Measurements from ENCODE around the gene ZNF93. TPM values are rescaled to one million over a fixed set of nuclear protein-coding genes. Genes with fewer than 3 reads are reported as not detected.
"Not testable (repeated sequence)": the region's sequence is repeated elsewhere in the genome, so short reads cannot be mapped to it uniquely, and the experiment has no call there.

The ZNF93 gene
- total RNA-seq, 1 donor from 2014 or later: 6.1 TPM

GRCh38 chr19:19866611-19867248 lies 34.0 kb upstream of the ZNF93 start:
- peak overlapping the region; percentile 100 for H3K27ac Mint-ChIP-seq (ENCODE audit: unreplicated experiment)
- H3K36me3 Mint-ChIP-seq (ENCODE audit: low read depth): peaks cover 10% of the 10 kb centered on the region
- peaks cover 20% of the 10 kb centered on the region for H3K4me1 Mint-ChIP-seq (ENCODE audit: low read depth)
- H3K9me3 Mint-ChIP-seq (ENCODE audit: low read depth): peaks cover 14% of the 10 kb centered on the region
- no peaks in the 10 kb centered on the region for H3K27me3 Mint-ChIP-seq (ENCODE audit: low read depth)
- H3K4me3 Mint-ChIP-seq (ENCODE audit: unreplicated experiment): peak overlapping the region; percentile 100
- no peak for DNase-seq (ENCODE audit: low spot score)
- TF ChIP-seq, protein P1, sequence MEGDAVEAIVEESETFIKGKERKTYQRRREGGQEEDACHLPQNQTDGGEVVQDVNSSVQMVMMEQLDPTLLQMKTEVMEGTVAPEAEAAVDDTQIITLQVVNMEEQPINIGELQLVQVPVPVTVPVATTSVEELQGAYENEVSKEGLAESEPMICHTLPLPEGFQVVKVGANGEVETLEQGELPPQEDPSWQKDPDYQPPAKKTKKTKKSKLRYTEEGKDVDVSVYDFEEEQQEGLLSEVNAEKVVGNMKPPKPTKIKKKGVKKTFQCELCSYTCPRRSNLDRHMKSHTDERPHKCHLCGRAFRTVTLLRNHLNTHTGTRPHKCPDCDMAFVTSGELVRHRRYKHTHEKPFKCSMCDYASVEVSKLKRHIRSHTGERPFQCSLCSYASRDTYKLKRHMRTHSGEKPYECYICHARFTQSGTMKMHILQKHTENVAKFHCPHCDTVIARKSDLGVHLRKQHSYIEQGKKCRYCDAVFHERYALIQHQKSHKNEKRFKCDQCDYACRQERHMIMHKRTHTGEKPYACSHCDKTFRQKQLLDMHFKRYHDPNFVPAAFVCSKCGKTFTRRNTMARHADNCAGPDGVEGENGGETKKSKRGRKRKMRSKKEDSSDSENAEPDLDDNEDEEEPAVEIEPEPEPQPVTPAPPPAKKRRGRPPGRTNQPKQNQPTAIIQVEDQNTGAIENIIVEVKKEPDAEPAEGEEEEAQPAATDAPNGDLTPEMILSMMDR (IDR thresholded peaks at IDR 0.05): no peak

DNA sequence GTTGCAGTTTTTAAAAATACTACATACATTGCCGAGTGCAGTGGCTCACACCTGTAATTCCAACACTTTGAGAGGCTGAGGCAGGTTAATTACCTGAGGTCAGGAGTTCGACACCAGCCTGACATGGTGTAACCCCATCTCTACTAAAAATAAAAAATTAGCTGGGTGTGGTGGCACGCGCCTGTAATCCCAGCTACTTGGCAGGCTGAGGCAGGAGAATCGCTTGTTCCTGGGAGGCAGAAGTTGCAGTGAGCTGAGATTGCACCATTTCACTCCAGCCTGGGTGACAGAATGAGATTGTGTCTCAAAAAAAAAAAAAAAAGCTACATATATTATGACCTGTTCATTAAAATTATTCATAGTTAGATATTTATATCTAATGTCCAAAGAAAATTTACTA lies 30.7 kb upstream of the ZNF93 start:
- not testable (repeated sequence) for H3K4me3 Mint-ChIP-seq (ENCODE audit: unreplicated experiment); H3K27me3 Mint-ChIP-seq (ENCODE audit: low read depth); DNase-seq (ENCODE audit: low spot score); H3K27ac Mint-ChIP-seq (ENCODE audit: unreplicated experiment)
- Mint-ChIP-seq H3K4me1 (ENCODE audit: low read depth) (peaks cover 20% of the 10 kb centered on the region), H3K9me3 (ENCODE audit: low read depth) (peaks cover 11% of the 10 kb centered on the region), H3K36me3 (ENCODE audit: low read depth) (peaks cover 13% of the 10 kb centered on the region)

DNA sequence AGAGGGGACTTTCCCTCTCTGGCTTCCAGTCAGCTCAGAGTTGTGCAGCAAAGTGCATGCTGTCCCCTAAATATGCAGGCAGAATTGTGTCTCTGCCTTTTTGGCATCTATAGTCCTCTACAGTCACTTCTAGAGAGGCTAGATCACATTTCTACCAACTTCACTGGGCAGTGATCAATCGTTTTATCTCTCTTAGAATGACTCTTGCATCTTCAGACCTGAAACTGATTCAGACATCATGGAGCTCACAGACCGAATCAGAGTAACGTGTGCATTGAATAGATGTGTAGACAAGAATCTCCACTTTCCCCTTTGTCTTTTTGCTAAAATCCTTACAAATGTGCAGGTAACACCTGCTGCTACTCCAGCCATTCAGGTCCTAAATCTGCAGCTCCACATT lies 28.8 kb upstream of the ZNF93 start:
- H3K4me3 Mint-ChIP-seq (ENCODE audit: unreplicated experiment): no peak overlapping the region
- peaks cover 21% of the 10 kb centered on the region for H3K36me3 Mint-ChIP-seq (ENCODE audit: low read depth)
- H3K27ac Mint-ChIP-seq (ENCODE audit: unreplicated experiment): no peak overlapping the region

GRCh38 chr19:19873381-19873780 lies 27.4 kb upstream of the ZNF93 start:
- Mint-ChIP-seq H3K27ac (ENCODE audit: unreplicated experiment) (no peak overlapping the region), H3K4me3 (ENCODE audit: unreplicated experiment) (no peak overlapping the region), H3K4me1 (ENCODE audit: low read depth) (peaks cover 1% of the 10 kb centered on the region), H3K27me3 (ENCODE audit: low read depth) (no peaks in the 10 kb centered on the region), H3K36me3 (ENCODE audit: low read depth) (peaks cover 26% of the 10 kb centered on the region), H3K9me3 (ENCODE audit: low read depth) (peaks cover 25% of the 10 kb centered on the region)
- TF ChIP-seq, protein P1 (IDR thresholded peaks at IDR 0.05): no peak
- no peak for DNase-seq (ENCODE audit: low spot score)

More for the DNA sequence above, 28.8 kb upstream of the ZNF93 start:
- H3K4me1 Mint-ChIP-seq (ENCODE audit: low read depth): peaks cover 16% of the 10 kb centered on the region
- TF ChIP-seq, protein P1 (IDR thresholded peaks at IDR 0.05): no peak
- H3K27me3 Mint-ChIP-seq (ENCODE audit: low read depth): no peaks in the 10 kb centered on the region
- DNase-seq (ENCODE audit: low spot score): no peak
- peaks cover 18% of the 10 kb centered on the region for H3K9me3 Mint-ChIP-seq (ENCODE audit: low read depth)

DNA sequence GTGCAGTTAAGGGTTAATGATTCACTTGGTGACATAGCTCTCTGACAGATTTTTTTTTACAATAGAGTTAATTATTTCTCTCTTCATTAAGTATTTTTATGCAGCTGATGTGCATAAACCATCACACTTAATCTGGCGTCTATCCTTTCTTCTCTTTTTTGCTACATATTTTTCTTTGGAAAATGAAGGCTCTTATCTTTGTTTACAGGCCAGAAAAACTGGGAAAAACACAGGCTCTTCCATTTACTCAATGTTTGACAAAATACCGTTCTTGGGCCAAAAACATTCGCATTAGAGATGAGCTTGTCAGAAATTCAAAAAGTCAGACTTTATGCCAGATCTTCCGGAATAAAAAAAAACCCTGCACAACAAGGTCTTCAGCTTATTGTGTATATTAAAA lies 23.0 kb upstream of the ZNF93 start:
- TF ChIP-seq, protein P1 (IDR thresholded peaks at IDR 0.05): no peak
- peaks cover 42% of the 10 kb centered on the region for H3K36me3 Mint-ChIP-seq (ENCODE audit: low read depth)
- H3K9me3 Mint-ChIP-seq (ENCODE audit: low read depth): peaks cover 25% of the 10 kb centered on the region
- H3K27ac Mint-ChIP-seq (ENCODE audit: unreplicated experiment): no peak overlapping the region
- H3K27me3 Mint-ChIP-seq (ENCODE audit: low read depth): no peaks in the 10 kb centered on the region
- DNase-seq (ENCODE audit: low spot score): no peak
- H3K4me1 Mint-ChIP-seq (ENCODE audit: low read depth): no peaks in the 10 kb centered on the region
- H3K4me3 Mint-ChIP-seq (ENCODE audit: unreplicated experiment): no peak overlapping the region

- H3K27ac Mint-ChIP-seq (ENCODE audit: unreplicated experiment): no peak overlapping the region
Measured at GRCh38 chr19:19884583-19884982, 16.2 kb upstream of the ZNF93 start.

DNA sequence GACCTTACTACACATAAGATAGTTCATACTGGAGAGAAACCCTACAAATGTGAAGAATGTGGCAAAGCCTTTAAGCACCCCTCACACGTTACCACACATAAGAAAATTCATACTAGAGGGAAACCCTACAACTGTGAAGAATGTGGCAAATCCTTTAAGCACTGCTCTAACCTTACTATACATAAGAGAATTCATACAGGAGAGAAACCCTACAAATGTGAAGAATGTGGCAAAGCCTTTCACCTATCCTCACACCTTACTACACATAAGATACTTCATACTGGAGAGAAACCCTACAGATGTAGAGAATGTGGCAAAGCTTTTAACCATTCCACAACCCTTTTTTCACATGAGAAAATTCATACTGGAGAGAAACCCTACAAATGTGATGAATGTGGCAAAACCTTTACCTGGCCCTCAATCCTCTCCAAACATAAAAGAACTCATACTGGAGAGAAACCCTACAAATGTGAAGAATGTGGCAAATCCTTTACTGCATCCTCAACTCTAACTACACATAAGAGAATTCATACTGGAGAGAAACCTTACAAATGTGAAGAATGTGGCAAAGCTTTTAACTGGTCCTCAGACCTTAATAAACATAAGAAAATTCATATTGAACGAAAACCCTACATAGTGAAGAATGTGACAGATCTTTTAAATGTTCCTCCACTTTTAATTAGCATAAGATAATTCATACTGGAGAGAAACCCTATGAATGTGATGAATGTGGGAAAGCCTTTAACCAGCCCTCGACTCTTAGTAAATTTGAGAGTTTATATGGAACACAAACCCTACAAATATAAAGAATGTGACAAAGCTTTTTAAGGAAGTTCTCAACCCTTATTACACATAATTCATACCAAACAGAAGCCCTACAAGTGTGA lies 8.4 kb upstream of the ZNF93 start:
- not testable (repeated sequence) for H3K4me1 Mint-ChIP-seq (ENCODE audit: low read depth); H3K4me3 Mint-ChIP-seq (ENCODE audit: unreplicated experiment); H3K27ac Mint-ChIP-seq (ENCODE audit: unreplicated experiment); H3K27me3 Mint-ChIP-seq (ENCODE audit: low read depth); DNase-seq (ENCODE audit: low spot score)
- peaks cover 53% of the 10 kb centered on the region for H3K9me3 Mint-ChIP-seq (ENCODE audit: low read depth)
- peaks cover 54% of the 10 kb centered on the region for H3K36me3 Mint-ChIP-seq (ENCODE audit: low read depth)

More at GRCh38 chr19:19884583-19884982, 16.2 kb upstream of the ZNF93 start:
- Mint-ChIP-seq H3K9me3 (ENCODE audit: low read depth) (peaks cover 37% of the 10 kb centered on the region), H3K4me1 (ENCODE audit: low read depth) (no peaks in the 10 kb centered on the region), H3K4me3 (ENCODE audit: unreplicated experiment) (no peak overlapping the region), H3K36me3 (ENCODE audit: low read depth) (peaks cover 61% of the 10 kb centered on the region), H3K27me3 (ENCODE audit: low read depth) (no peaks in the 10 kb centered on the region)
- TF ChIP-seq, protein P1 (IDR thresholded peaks at IDR 0.05): no peak
- DNase-seq (ENCODE audit: low spot score): no peak
